GM18508 (cell line): Measurements from ENCODE around the gene PARN.
"Not testable (repeated sequence)": the region's sequence is repeated elsewhere in the genome, so short reads cannot be mapped to it uniquely, and the experiment has no call there.

Experiments
- ATAC-seq: cut with Tn5 transposase; IDR thresholded peaks from one replicate; pipeline ENCODE4 v1.9.1; 2021; ENCODE audit warnings: moderate number of reproducible peaks; ENCODE audit not compliant: insufficient read depth, unreplicated experiment

PARN gene

DNA sequence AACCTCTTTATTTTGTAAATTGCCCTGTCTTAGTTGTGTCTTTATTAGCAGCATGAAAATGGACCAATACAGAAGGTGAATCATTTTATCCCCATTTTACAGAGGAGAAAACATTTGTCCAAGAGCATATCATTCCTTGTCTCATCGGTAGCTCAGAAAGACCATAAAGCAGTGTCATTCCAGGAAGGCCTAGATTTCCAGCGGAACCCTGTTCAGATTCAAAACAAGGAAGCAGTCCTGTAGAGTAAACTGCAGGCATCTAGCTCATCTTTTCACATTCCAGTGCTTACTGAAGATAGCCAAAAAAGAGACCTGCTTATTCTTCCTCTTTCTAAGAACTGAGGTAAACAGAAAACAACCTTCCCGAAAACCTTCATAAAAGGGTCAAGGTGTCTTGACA, 54.0 kb downstream of the PARN start:
- ATAC-seq, result no peak

DNA sequence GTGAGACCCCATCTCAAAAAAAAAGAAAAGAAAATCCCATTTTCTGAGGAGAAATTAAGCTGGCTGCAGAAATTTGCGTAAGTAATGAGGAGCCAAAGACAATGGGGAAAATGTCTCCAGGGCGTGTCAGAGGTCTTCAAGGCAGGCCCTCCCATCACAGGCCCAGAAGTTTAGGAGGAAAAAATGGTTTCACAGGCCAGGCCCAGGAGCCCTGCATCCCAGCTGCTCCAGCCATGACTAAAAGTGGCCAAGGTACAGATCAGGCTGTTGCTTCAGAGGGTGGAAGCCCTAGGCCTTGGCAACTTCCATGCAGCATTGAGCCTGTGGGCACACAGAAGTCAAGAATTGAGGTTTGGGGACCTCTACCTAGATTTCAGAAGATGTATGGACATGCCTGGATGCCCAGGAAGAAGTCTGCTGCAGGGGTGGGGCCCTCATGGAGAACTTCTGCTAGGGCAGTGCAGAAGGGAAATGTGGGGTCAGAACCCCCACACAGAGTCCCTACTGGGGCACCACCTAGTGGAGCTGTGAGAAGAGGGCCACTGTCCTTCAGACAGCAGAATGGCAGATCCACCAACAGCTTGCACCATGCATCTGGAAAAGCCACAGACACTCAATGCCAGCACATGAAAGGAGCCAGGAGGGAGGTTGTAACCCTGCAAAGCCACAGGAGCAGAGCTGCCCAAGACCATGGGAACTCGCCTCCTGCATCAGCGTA, 55.2 kb downstream of the PARN start:
- not testable (repeated sequence) for ATAC-seq

DNA sequence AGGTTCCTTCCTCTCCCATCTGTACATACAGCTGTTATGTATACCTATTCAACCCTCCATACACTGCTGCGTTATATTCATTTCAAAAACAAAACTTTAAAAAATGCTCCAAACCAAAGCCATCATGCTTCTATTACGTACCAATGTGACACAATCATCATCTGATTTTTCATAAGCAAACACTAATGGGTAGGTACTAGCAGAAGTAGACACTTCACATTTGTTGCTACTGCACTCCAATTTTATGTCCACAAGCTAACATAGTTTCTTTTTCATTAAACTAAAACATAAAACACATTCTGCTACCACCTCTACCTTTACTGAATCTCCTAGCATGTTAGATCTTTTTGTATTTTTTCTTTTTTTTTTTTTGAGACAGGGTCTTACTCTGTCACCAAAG, 57.5 kb downstream of the PARN start:
- no peak for ATAC-seq

DNA sequence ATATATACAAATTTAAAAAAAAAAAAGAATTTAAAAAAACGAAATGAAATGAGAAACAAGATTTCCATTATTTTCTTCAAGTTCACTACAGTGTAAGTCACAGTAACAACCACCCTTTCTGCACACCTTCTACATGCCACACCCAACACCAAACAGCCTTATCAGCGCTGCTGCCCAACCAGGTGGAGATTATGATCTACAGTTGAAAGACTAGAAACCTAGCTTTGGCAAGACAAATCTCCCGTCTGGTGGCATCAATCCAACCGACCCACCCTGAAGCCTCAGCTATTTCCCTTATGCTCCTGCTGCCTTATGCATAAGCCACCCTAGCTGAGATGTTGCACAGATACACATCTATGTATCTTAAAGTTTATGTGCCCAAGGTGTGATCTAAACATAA, 60.8 kb downstream of the PARN start:
- no peak for ATAC-seq

DNA sequence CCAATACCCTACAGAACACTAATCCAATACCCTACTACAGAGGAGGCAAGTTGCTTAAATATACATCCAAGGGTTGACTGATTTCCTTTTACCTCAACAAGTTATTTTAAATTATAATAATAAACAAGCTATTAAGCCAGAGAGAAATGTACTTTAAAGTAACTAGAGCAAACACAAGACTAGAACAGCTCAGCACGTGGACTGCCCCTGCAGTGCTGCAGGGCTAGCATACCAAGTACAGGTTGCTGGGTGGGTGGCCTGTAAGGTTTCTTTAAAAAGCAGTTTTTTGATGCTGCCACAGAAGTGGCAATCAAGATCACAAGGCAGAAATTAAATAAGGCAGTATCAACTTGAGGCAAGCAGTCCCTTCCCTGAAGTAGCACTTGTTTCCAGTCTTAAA, 63.5 kb downstream of the PARN start:
- ATAC-seq, result no peak

DNA sequence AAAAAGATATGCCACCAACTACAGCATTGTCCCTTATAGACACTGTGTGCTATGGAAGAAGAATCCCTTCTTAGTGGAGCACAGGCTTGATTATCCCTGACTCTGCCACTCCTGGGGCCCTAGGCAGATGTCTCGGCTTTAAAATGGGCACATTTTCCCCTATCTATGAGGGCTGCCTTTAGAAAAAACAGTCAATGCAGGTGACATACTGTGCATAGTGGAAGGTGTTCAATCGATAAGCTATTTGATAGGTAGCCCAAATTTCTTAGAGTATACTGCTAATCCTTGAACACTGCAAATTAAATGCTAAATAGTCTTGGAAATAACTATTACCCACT, 64.4 kb downstream of the PARN start:
- ATAC-seq, result no peak

DNA sequence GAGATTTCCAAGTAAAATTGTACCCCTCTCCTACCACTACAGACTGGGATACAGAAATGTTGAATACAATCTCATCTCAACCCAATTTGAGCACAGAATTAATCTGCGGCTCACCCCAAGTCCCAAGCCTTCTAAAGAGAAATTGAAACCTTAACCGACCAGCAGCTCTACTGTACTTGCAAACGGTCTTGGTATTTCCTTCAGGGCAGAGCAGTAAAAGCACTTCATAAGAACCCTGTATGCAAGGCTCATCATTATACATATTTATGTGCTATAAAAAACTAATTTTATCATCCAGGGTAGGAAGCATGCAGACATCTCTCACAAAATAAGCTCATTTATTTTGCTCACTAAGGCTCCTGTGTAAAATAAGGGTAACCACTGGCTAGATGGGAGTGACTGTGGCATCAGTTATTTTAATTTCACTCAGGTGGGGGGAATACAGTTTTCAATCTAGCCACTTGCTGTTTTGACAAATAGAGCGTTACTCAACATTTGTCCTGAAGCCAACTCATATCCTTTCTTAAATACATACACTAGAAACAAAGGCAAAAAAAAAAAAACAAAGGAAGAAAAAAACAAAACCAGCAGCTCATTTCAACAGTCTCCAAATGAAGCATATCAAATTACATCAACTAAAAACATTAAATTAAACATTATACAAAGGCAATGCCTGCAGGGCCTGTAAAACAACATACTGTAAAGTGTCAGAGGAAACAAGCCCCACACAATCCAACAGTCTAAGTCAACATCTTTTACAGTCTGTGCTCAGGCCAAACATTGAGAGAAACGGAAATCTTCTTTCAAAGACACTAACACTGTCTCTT, 65.0 kb downstream of the PARN start:
- no peak for ATAC-seq

DNA sequence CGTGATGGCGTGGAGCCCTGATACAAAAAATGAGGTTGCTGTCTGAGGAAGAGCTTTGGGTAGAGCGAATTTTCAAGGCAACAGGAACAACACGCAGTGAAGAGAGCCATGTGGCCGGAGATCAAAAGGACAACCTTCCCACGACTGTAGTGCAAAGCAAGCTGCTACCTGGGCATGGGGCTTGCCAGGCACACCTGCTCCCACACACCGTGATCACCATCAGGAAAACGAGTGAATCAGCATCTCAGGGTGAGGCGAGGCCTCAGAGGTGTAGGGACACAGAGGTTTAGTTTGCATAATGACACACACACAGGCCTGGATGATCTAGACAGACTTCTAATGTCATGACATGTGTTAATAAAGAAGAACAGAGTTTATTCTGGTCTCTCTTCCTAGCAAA, 65.7 kb downstream of the PARN start:
- ATAC-seq, result no peak

DNA sequence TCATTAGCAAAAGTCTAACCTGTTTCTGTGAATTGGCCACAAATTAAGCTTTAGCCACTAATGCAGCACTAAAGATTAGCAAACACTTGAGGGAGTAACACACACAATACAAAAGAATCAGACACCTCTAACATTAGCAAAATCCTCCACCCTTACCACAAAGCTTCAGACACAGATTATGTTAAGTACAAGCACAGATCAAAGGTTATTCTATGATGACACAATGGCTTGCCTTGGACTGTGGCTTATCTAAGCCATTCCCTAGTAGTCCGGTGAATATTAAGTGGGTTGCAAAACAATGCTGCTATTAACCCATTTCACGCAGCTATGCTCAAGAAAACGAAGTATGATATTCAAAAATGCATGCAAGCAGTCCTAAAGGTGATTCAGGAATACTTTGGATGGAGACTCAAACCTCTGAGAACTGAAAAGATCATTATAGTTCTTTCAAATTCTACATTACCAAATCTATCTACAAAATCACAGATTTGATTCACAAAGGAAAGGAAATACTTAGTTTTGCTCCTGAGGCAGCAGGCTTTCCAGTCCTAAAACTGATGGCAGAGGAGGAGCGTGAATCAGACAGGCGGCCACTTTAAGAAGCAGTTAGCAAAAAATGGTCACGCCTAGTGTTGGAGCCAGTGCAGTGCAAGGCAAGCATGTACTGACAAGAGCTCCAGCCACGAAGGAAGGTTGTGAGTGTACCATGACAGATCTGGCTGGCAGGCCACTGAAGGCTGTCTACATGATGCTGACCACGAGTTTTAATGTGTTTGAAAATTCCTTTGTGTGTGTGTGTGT, 67.2 kb downstream of the PARN start:
- ATAC-seq, result no peak

DNA sequence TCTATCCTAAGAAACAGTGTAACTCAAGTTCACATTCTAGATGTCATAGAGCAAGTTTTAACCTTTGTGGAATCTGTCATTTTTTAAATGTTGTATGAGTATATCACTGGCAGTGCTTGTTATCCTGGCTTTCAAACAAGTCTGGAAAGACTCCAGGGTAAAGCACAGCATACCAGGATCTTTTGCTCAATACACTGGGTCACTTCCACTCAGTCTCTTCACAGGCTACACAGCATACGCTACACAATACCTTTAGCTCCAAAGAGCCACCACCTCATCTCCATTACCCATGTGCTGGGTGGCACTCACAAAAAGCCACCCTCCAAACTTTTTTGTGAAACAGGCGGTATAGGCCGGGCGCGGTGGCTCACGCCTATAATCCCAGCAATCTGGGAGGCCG, 69.5 kb downstream of the PARN start:
- ATAC-seq, result no peak

DNA sequence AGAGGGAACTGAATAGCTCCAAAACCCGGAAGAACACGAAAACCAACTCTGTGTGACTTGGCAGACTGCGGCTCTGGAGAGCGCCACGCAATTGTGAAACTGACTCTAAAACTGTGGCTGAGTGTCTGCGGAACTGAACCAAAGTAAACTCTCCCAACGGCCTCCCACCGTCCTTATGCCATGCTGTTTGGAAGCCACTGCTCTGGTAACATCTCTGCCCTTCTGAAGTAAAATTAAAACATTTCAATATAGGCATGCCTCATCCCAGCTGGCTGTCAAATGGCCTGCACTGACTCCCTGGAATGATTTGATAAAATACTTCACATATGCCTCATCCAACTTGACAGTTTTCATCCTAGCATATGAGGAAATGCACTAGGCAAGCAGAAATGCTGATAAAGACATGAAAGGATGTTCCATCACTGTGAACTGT, 70.2 kb downstream of the PARN start:
- no peak for ATAC-seq

DNA sequence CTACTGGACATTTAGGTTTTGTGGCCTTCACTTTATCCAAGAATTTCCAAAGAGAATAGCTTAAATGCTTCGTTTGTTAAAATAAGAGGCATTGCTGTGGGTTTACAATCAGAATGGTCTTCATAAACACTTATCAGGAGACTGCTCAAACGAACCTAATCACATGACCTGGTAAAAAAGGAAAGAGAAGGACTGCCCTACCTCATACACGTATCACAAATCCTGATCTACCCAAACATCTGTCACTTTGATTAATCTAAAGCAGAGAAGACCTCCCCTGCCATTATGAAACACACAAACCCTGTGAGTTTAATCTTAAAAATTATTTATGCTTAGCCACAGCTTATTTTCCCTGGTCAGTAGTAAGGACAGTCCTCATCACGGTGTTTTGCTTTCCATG, 76.6 kb downstream of the PARN start:
- ATAC-seq, result no peak

DNA sequence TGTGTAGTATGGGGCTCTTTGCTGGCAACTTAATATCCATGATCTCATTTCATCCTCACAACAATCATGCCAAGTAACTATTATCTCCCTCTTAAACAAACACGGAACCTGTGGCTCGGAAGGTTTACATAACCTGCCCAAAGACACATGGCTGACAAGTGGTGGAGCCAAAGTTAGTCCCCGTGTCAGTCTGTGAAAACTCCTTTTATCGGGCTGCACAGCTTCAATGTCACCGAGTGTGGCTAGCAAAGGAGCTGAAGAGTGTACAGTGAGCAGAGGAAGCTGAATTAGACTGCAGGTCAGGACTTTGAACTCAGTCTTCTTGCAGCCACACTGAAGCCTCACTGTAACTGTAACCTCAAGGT, 80.3 kb downstream of the PARN start:
- no peak for ATAC-seq

DNA sequence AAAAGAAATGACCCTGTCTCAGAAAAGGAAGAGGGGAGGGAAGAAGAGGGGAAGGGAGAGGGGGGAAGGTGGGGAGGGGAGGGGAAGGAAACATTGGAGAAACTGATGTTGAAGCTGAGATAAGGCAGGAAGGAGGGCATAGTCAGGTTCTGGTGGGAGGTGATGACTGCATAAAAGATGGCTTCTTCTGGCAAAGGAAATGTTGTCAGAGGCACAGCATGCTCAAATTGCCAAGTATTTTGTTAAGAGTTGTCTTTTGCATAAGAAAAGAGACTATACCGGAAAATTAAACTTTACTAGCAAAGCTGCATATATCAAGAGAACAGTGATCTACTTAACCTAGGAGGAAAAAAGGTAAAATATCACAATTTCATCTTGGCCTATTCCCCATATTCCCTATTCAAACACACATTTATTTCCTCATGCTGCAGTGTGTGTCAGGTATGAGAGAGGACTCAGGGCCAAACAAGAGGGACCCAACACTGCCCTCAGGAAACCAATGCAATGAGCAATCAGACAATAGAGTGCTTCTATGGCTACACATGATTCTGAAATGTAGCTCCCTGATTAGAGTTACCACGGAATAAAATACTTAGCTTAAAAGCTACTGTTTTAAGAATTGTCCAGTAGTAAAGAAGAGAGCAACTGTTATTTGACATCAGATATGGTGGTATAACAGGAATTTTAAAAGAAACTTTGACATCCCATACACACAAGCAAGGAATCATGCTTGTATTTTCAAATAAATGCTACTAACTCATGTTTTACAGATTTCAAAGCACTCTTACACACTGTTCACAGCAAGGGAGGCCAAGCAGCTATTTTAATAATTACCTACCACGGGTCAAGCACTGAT, 80.9 kb downstream of the PARN start:
- no peak for ATAC-seq

DNA sequence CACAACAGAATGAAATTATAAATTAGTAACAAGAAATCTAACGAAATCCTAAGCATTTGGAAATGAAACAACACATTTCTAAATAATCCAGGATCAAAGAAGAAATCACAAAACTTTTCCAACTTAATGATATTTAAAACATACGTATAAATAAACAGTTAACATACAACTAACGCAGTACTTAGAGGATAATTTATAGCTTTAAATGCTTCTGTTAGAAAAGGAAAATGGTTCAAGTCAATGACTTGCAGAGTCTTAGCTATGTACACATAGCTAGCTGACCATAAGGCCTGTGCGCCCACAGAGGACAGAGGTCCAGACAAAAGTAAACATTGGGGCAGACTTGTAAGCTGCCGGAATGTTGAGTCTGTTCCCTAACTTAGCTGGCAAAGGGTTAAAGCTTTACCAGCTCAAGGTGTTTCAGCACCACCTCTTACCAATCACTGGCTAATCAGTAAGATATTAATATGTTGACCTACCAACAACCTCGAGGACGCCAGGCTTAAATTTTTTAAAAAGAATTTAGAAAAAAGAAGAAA, 84.6 kb downstream of the PARN start:
- ATAC-seq, result no peak

DNA sequence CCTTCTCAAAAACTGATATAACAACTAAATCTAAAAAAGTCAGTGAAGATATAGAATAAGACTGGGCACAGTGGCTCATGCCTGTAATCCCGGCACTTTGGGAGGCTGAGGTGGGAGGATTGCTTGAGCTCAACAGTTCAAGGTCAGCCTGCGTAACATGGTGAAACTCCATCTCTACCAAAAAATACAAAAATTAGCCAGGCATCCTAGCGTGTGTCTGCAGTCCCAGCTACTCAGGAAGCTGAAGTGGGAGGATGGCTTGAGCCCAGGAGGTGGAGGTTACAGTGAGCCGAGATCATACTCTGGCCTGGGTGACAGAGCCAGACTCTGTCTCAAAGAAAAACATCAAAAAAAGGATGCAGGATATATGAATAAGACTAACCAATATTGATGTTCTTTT, 85.2 kb downstream of the PARN start:
- not testable (repeated sequence) for ATAC-seq

DNA sequence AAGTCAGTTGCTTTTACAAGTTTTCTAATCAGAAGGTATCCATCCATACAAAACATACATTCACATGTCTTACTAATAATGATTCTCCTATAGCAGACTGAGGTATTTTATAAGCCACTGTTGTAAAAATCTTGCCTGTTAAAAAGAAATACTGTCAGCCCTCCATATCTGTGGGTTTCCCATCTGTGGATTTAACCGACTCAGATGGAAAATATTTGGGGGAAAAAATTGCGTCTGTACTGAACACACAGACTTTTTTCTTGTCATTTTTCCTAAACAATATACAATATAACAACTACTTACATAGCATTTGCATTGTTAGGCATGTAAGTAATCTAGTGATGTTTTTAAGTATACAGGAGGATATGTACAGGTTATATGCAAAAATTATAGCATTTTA, 90.4 kb downstream of the PARN start:
- ATAC-seq, result no peak

DNA sequence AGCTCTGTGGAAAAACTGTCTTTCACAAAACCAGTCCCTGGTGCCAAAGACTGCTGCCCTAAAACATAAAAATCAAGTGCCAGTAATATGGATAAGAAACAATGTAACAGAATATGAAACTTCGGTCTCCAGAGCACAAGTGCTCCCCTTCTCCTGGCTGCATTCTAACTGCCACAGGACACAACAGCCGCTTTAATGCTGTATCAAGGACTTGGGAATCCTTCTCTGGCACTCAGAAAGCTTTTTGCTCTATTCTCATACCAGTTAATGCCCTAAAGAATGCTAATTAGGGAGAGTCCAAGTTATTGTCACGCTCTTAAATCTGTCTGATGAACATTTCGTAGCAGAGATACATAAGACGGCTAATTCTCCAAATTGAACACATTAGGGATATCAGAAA, 90.9 kb downstream of the PARN start:
- no peak for ATAC-seq

DNA sequence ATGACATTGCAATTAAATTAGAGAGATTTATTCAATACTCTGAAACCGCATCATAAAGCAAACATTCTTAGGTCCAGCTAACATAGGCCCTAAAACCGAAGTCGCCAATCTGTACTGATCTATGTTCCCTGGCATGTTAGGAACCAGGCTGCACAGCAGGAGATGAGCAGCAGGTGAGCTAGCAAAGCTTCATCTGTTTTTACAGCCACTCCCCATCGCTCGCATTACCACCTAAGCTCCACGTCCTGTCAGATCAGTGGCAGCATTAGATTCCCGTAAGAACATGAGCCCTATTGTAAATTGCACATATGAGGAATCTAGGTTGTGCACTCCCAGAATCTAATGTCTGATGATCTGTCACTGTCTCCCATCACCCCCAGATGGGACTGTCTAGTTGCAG, 91.5 kb downstream of the PARN start:
- ATAC-seq, result no peak

DNA sequence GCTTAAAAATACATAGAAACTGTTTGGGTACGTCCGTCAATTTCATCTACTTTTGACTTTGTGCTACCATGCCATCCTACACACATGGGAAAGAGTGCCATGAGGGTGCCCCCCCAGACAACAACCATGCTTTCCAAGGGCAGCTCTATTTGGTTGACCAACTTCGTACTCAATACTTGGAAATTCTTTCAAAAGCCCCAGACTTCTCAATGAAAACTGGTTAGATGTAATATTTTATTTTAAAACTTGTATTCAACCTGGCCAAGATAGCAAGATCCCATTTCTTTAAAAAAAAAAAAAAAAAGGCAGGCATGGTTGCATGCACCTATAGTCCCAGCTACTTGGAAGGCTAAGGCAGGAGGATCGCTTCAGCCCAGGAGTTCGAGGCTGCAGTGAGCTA, 98.4 kb downstream of the PARN start:
- ATAC-seq, result no peak
